ENCODE measurements around the gene SEMA4G. TPM values are rescaled to one million over a fixed set of nuclear protein-coding genes. Genes with fewer than 3 reads are reported as not detected.

Gene SEMA4G
- total RNA-seq = 1.2 and 1.4 TPM in 2 replicates

GRCh38 chr10:100969187-100970075, at the start of gene SEMA4G:
TSS of gene SEMA4G (plus strand) at chr10:100969504. CDS start at chr10:100972913, 3,409 bp downstream.

DNA sequence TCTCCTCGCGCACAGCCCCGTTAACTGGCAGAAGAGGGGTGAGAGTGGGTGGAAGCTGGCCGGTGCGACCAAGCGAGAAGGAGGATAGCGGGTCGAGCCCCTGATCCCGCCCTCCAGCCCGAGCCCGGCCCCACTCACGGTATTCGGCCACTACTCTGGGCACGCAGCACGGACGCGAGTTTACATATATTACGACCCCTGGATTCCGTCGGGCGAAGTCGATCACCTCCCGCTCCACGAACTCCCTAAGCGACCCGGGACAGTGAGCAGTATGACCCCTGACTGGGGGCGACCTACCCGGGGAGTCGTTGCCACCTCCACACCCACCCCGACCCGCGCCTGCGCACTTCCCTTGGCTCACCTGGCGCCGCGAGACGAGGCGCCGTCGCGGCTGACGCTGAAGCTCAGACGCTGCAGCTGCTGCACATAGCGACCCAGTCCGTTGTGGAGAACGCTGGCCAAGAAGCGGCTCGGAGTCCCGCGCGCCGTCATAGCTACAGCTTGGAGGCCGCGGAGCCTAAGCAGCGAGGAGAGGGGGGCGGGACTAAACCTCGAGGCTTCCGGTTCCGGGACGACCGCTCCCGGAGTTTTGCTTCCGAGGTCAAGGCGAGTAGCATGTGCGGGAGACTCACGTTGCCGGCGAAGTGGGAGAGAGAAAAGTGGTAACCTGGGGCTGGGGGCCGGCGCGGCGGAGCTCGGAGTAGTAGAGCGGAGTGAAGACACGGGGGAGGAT, 17.8 kb downstream of the SEMA4G start, which contains the start of the genes MRPL43 and TWNK:
MRPL43 (minus strand) TSS at position 546 of the 733 bp plus-strand sequence; CDS start at position 492, 54 bp downstream.
TWNK (plus strand) TSS at position 592 of the 733 bp plus-strand sequence. CDS start 668 bp downstream, outside the sequence.

GRCh38 chr10:100999742-101000126, 30.4 kb downstream of the SEMA4G start, which contains the start of gene LZTS2:
TSS of gene LZTS2 (plus strand) at chr10:100999808. CDS start at chr10:101002539, 2,731 bp downstream.

Other genes with a start within 250 kb of the SEMA4G start
- not detected in 2 replicates for gene PAX2, start 223.9 kb upstream of the SEMA4G start, total RNA-seq
- gene SLF2, start 56.5 kb upstream of the SEMA4G start, total RNA-seq = 26.4 and 41.9 TPM in 2 replicates
- 38.4 and 46.9 TPM in 2 replicates for gene MRPL43, start 18.0 kb downstream of the SEMA4G start, total RNA-seq
- gene TWNK, start 18.0 kb downstream of the SEMA4G start, total RNA-seq = 4.2 and 9.9 TPM in 2 replicates
- 49.3 and 91.0 TPM in 2 replicates for gene LZTS2, start 30.3 kb downstream of the SEMA4G start, total RNA-seq
- 1.2 and 1.5 TPM in 2 replicates for gene PDZD7, start 61.6 kb downstream of the SEMA4G start, total RNA-seq
- gene SFXN3, start 61.7 kb downstream of the SEMA4G start, total RNA-seq = 38.6 and 73.7 TPM in 2 replicates
- 3.6 and 5.9 TPM in 2 replicates for gene KAZALD1, start 92.5 kb downstream of the SEMA4G start, total RNA-seq
- not detected in 2 replicates for gene TLX1, start 161.8 kb downstream of the SEMA4G start, total RNA-seq